Adrenal gland (tissue), 12 donors: ENCODE measurements around the gene STXBP3. TPM values are rescaled to one million over a fixed set of nuclear protein-coding genes. Genes with fewer than 3 reads are reported as not detected.

ENCODE experiments used
- DNase-seq, 7 donors: peaks; one replicate each; pipeline ENCODE4 v3.0.0-alpha.2; 2019 to 2020
- H3K27ac ChIP-seq, 5 donors: fragments of 200-600 bp; sonication (generic) in 4 of 5; 1 replicate in 3 of 5; 2 replicates in 2 of 5; pipeline versions ENCODE4 v1.5.1 to v1.8.0; 2016 to 2020; ENCODE audit warnings: mild to moderate bottlenecking in 1 of 5
- H3K27me3 ChIP-seq: fragments of 200-600 bp; 2 replicates; pipeline ENCODE4 v1.8.0; 2021
- H3K36me3 ChIP-seq, 2 donors: fragments of 200-600 bp; replicated peaks in 1 of 2; 1 replicate in 1 of 2; 2 replicates in 1 of 2; pipeline versions ENCODE4 v1.5.1 to v1.8.0; 2018 to 2022
- H3K4me1 ChIP-seq, 2 donors: fragments of 200-600 bp; replicated peaks in 1 of 2; 1 replicate in 1 of 2; 2 replicates in 1 of 2; pipeline versions ENCODE4 v1.5.1 to v1.8.0; 2018 to 2021
- H3K4me3 ChIP-seq, 4 donors: fragments of 200-600 bp; sonication (generic) in 3 of 4; one replicate each; pipeline ENCODE4 v1.5.1; 2016 to 2018
- H3K9me3 ChIP-seq, 3 donors: fragments of 200-600 bp; sonication (generic) in 1 of 3; replicated peaks in 1 of 3; 1 replicate in 2 of 3; 2 replicates in 1 of 3; pipeline versions ENCODE4 v1.5.1 to v1.8.0; 2016 to 2021
- POLR2A ChIP-seq, 2 donors: fragments of 450-650 bp; IDR thresholded peaks; one replicate each; pipeline ENCODE4 v1.6.1; 2017; ENCODE audit warnings: antibody characterized with exemption in 2 of 2, mild to moderate bottlenecking in 2 of 2, moderate library complexity in 1 of 2
- WGBS, 4 donors: extraction: QIAGEN DNeasy Blood & Tissue Kit in 2 of 4; methylation state at CpG; one replicate each; pipeline versions ENCODE4 v1.1.5 to v1.1.7; 2013 to 2017; 5-methylcytosine and 5-hydroxymethylcytosine counted together
- intact Hi-C, 2 donors: fragments of 100-400 bp; cut with DNase I; formaldehyde crosslinking; loops; one replicate each; pipeline versions ENCODE4 v1.14.1 to v1.15.0; 2022 to 2023
- polyA plus RNA-seq, 3 donors: library from polyadenylated mRNA; stranded (reverse); fragments of 200-250 nt in 2 of 3; fragments of 350-450 nt in 1 of 3; fragmentation: Illumina TruSeq in 1 of 3; extraction: RNeasy Lipid Tissue Mini Kit (QIAGEN cat#74804) in 1 of 3; gene quantifications; one replicate each; pipeline ENCODE4 v1.2.3, GENCODE V29; 2013 to 2014
- total RNA-seq, 9 donors: library from RNA; depleted of rRNA in 4 of 9; stranded (reverse); fragments of >200 nt in 4 of 9; fragments of 120-200 nt in 1 of 9; fragmentation: NEBNext Ultra II Directional in 1 of 9; extraction: Animal tissue kit (Norgen Biotek cat#: 25700) in 1 of 9; gene quantifications; one replicate each; pipeline versions ENCODE4 v1.1.0 to v1.2.4, GENCODE V29; 2013 to 2023
- TF ChIP-seq, protein P1 (sequence below), 6 experiments: fragments of 450-650 bp in 4 of 6; fragments of 200-600 bp in 2 of 6; sonication (generic) in 1 of 6; IDR thresholded peaks; 1 replicate in 5 of 6; 2 replicates in 1 of 6; pipeline versions ENCODE4 v1.5.1 to v1.8.0; 2016 to 2021; ENCODE audit warnings: antibody characterized with exemption in 6 of 6, mild to moderate bottlenecking in 2 of 6, moderate library complexity in 1 of 6
- donor health status: healthy with polysubstance abuse.
- donor health status: Bipolar disorder and iron deficiency.
- donor health status: DM: yes; HTN: yes; CAD: no.
- donor health status: DM: no; HTN: no; CAD: no.
- donor health status: DM: no; HTN: no; CAD: no.
- donor health status: DM: yes; HTN: yes; CAD: no.

The STXBP3 gene
- total and polyA plus RNA-seq, 12 donors = 35.1 to 63.2 (median 43.8) TPM

DNA sequence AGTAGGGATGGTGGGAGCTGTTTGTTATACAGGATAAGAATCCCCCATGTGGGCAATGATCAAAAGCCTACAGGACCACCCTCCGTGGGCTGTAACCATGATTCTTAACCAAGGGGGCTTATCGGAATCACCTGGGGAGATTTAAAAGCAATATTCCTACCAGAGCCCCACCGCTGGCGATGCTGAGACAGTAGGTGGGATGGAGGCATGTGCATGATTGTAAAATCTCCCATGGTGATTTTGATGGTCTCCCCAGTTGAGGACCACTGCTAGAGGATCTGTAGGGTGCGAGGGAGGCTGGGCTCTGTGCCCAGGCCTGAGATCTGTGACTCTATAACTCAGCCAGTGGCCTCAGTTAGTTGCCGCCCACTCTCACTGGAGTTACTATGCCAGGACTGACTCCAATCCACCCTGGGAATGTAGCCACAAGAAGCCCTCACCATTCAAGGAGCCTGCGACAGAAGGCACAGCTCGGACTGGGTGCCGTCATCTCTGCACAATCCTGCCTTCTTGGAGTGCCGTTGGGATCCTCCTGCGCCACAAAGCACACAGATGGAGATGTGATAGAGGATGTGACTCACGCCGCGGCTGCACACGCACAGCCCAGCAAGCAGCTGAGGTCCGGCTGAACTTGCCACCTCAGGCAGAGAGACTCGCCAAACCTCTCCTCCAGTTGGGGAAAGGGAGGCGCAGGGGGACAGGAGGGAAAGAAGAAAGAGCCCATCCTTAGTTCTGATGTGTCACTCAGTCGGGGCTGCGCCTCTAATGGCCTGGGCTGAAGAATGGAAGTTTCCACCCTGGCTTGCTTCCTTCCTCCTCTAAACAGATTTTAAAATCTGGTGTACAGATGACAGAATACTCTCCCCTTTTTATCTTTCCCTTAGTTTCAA lies 83.9 kb downstream of the STXBP3 start:
- Histone ChIP-seq H3K4me3 (peak overlapping the region in 1 of 4 donors; percentile 46), H3K27ac (peak overlapping the region in 4 of 5 donors; percentile 61 to 92 (median 79)), H3K4me1 (peaks cover 3 to 20% of the 10 kb centered on the region in 2 donors), H3K27me3 (no peaks in the 10 kb centered on the region), H3K36me3 (no peaks in the 10 kb centered on the region), H3K9me3 (no peaks in the 10 kb centered on the region)
- intact Hi-C loops = no loop called here
- peak; percentile 62 to 90 (median 86) for DNase-seq
- TF ChIP-seq, protein P1, sequence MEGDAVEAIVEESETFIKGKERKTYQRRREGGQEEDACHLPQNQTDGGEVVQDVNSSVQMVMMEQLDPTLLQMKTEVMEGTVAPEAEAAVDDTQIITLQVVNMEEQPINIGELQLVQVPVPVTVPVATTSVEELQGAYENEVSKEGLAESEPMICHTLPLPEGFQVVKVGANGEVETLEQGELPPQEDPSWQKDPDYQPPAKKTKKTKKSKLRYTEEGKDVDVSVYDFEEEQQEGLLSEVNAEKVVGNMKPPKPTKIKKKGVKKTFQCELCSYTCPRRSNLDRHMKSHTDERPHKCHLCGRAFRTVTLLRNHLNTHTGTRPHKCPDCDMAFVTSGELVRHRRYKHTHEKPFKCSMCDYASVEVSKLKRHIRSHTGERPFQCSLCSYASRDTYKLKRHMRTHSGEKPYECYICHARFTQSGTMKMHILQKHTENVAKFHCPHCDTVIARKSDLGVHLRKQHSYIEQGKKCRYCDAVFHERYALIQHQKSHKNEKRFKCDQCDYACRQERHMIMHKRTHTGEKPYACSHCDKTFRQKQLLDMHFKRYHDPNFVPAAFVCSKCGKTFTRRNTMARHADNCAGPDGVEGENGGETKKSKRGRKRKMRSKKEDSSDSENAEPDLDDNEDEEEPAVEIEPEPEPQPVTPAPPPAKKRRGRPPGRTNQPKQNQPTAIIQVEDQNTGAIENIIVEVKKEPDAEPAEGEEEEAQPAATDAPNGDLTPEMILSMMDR (IDR thresholded peaks at IDR 0.05) = no peak
- peak in 1 of 2 donors; percentile 66 for TF ChIP-seq POLR2A (IDR thresholded peaks at IDR 0.05)
- 40 to 48% (median 43%) methylated on average over 17 to 20 of the region's 20 CpGs for WGBS, 4 donors

DNA sequence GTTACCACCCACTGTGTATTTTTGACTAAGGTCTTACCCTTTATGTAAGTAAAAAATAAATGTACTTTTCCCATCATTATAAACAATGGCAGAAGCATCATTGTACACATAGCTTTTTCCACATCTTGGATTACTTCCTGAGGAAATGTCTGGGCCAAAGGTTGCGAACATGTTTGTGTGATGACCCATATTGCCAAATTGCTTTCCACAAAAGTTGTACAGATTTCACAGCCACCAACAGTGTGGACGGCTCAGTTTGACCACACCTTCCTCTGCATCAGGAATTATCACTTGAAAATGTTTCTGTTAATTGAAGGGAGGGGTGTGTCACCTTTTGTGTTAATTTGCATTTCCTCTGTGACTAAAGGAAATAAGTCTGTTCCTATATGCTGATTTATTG lies 84.8 kb downstream of the STXBP3 start:
- peak overlapping the region in 4 of 5 donors; percentile 61 to 92 (median 79) for H3K27ac ChIP-seq
- no peaks in the 10 kb centered on the region for H3K27me3 ChIP-seq
- no peaks in the 10 kb centered on the region for H3K36me3 ChIP-seq
- no peak overlapping the region for H3K4me3 ChIP-seq
- intact Hi-C loops = no loop called here
- H3K9me3 ChIP-seq = no peaks in the 10 kb centered on the region
- WGBS, 4 donors = 47 to 59% (median 55%) methylated on average over 2 of the region's 2 CpGs
- no peak for DNase-seq
- TF ChIP-seq, protein P1 (IDR thresholded peaks at IDR 0.05) = no peak
- no peak for TF ChIP-seq POLR2A (IDR thresholded peaks at IDR 0.05)
- H3K4me1 ChIP-seq = peaks cover 3 to 20% of the 10 kb centered on the region in 2 donors

DNA sequence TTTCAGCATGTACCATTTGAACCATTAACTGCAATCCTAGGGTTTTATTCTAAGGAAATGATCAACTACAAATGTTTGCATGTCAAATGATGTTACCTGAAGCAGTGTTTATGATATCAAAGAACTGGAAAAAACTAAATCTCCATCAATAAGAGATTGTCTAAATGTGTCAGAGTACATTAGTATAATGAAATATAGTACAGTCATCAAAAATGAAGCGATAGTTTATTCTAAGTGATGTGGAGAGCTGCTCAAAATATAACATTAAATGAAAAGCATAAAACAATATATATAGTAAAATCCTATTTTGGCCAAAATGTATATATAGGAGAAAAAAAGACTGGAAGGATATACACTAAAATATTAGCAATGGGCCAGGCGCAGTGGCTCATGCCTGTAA lies 86.5 kb downstream of the STXBP3 start:
- Histone ChIP-seq H3K36me3 (no peaks in the 10 kb centered on the region), H3K4me3 (no peak overlapping the region), H3K4me1 (peaks cover 3 to 19% of the 10 kb centered on the region in 2 donors), H3K27me3 (no peaks in the 10 kb centered on the region), H3K9me3 (no peaks in the 10 kb centered on the region), H3K27ac (no peak overlapping the region)
- TF ChIP-seq, protein P1 (IDR thresholded peaks at IDR 0.05) = no peak
- no peak for TF ChIP-seq POLR2A (IDR thresholded peaks at IDR 0.05)
- WGBS, 4 donors = 93 to 98% (median 96%) methylated on average over 2 of the region's 2 CpGs
- DNase-seq = no peak
- intact Hi-C loops = no loop called here

DNA sequence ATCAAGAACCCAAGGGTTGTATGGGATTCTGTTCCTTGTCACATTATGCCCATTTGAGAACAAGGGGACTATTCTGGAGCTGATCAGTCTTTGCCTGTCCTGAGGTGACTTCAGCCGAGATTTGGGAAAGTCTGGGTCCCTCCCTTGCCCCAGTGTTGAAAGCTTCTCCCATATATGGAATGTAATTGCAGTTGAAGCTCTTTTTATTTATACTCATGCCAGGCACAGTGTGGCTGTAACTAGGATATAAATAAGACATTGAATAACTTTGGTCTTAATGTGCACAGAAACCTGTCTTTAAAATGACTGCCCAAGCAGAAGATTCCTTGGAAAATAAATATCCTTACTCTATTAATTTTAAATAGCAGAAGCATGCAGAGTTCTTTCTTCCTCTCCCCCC lies 95.2 kb downstream of the STXBP3 start:
- TF ChIP-seq POLR2A (IDR thresholded peaks at IDR 0.05) = no peak
- TF ChIP-seq, protein P1 (IDR thresholded peaks at IDR 0.05) = no peak
- H3K9me3 ChIP-seq = no peaks in the 10 kb centered on the region
- no peak for DNase-seq
- H3K4me3 ChIP-seq = no peak overlapping the region
- H3K4me1 ChIP-seq = no peaks in the 10 kb centered on the region
- intact Hi-C loops = no loop called here
- no peak overlapping the region for H3K27ac ChIP-seq
- no peaks in the 10 kb centered on the region for H3K27me3 ChIP-seq
- 45 to 75% (median 56%) methylated on average over 1 of the region's 1 CpG for WGBS, 4 donors
- H3K36me3 ChIP-seq = no peaks in the 10 kb centered on the region
